Measurements from ENCODE around the gene SMARCA2.

The SMARCA2 gene

GRCh38 chr9:2019723-2020122, 4.6 kb downstream of the SMARCA2 start:
- DNase-seq (ENCODE audit: insufficient read length, low spot score) (no peak), FAIRE-seq (no peak)
- TF ChIP-seq POLR2AphosphoS5 (IDR thresholded peaks at IDR 0.05; ENCODE audit: low read depth, low read length) (no peak), POU2F2 (IDR thresholded peaks at IDR 0.05; ENCODE audit: low read depth, low read length) (no peak), POLR2A (IDR thresholded peaks at IDR 0.05; ENCODE audit: low read depth, low read length) (no peak)

- FAIRE-seq, result no peak
- peak; percentile 15; the same call in 1 of the 2 replicates for TF ChIP-seq POLR2A (IDR thresholded peaks at IDR 0.05; ENCODE audit: low read depth, low read length)
- no peak for TF ChIP-seq TAF1 (IDR thresholded peaks at IDR 0.05; ENCODE audit: low read depth, low read length)
- no peak for TF ChIP-seq SPI1 (IDR thresholded peaks at IDR 0.05; ENCODE audit: low read depth, low read length)
- no peak for DNase-seq (ENCODE audit: insufficient read length, low spot score)
Measured at GRCh38 chr9:2021731-2022130, 6.6 kb downstream of the SMARCA2 start.

- no peak; the same call in 1 of the 2 replicates for TF ChIP-seq POLR2A (IDR thresholded peaks at IDR 0.05; ENCODE audit: low read depth, low read length)
- no peak for TF ChIP-seq PAX5 (IDR thresholded peaks at IDR 0.05; ENCODE audit: insufficient read depth, low read length, severe bottlenecking)
- no peak for TF ChIP-seq TAF1 (IDR thresholded peaks at IDR 0.05; ENCODE audit: low read depth, low read length)
- TF ChIP-seq POLR2AphosphoS5 (IDR thresholded peaks at IDR 0.05; ENCODE audit: low read depth, low read length), result no peak
- no peak for TF ChIP-seq POU2F2 (IDR thresholded peaks at IDR 0.05; ENCODE audit: low read depth, low read length)
- DNase-seq (ENCODE audit: insufficient read length, low spot score) (no peak), FAIRE-seq (peak; percentile 60)
Measured at GRCh38 chr9:2022560-2022959, 7.4 kb downstream of the SMARCA2 start.

DNA sequence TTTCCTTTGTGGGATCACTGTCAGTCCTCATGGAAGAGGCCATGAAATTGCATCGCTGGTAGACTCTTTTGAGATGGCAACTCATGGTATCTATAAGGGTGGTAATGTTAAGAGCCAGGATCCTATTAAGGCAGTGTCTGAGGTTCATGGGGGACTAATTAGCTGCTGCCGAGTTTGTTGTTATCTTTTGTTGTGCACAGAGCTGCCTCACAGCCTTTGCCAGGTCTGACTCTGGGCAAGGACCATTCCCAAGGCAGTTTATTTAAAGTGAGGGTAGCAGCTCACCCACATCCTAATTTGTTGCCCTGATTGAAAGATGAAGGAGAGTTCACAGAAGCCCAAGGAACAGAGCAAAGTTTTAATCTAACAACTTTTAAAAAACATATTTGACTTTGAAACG, 7.9 kb downstream of the SMARCA2 start:
- FAIRE-seq (no peak), DNase-seq (ENCODE audit: insufficient read length, low spot score) (no peak)
- TF ChIP-seq TAF1 (IDR thresholded peaks at IDR 0.05; ENCODE audit: low read depth, low read length), result no peak

DNA sequence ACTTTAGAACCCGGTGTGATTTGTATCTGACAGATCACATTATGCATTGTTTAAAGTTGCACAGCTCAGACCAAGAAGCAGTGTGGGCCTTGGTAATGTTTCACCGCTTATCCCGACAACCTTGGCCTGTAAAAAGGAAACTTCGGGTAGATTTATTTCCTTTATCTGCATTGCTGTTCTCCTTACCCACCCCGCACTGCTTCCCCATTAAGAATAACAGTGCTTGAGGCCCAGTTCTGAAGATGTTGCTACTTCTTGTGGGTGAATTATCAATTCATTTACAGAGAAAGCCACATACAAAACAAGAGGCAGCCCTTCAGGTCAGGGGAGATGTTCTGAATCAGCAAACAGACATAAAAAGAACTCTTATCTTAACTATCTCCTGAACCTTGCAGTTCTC, 8.4 kb downstream of the SMARCA2 start:
- DNase-seq (ENCODE audit: insufficient read length, low spot score), result no peak
- TF ChIP-seq POLR2A (IDR thresholded peaks at IDR 0.05; ENCODE audit: low read depth, low read length), result no peak
- no peak for TF ChIP-seq PAX5 (IDR thresholded peaks at IDR 0.05; ENCODE audit: insufficient read depth, low read length, severe bottlenecking)
- no peak for FAIRE-seq

DNA sequence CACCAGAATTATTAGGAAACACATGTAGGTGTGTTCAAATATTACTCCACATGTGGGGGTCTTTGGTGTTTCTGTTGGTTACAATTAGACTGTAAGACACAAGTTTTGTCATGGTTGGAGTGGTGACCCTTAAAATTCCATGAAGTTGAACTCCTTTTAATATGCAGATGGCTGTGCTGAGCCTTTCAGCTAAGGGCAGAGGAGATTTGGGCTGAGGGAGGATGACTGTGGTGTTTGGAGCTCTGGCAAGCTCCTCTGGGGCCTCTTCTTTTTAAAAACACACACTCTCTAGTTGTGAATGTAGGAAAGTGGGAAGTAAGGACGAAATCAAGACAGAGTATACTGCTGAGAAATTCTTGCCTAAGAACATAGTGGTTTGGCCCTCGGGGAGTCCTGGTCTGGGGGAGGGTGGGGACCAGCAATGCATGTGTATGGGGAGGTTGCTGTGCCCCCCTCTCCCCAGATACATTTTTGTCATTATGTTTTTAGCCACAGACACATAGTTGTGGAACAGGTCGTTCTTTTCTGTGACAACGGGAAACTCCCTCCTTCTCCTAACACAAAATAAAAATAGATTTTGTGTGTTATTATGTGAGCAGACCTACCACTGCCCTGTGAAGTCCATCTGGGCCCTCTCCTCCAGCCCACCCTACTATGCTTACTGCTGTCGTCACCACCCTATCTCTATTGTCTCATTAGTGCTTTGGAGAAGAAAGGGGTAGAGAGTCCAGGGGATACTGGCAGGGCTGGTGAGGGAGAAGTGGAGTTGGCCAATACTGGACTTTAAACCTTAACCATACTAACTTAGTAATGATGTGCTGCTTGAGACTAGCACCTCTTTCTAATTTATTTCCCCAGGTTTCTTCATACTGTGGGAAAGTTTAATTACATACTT, 10.0 kb downstream of the SMARCA2 start:
- FAIRE-seq (peak; percentile 20), DNase-seq (ENCODE audit: insufficient read length, low spot score) (no peak)
- TF ChIP-seq POU2F2 (IDR thresholded peaks at IDR 0.05; ENCODE audit: low read depth, low read length), result no peak
- TF ChIP-seq SPI1 (IDR thresholded peaks at IDR 0.05; ENCODE audit: low read depth, low read length), result no peak
- TF ChIP-seq POLR2AphosphoS5 (IDR thresholded peaks at IDR 0.05; ENCODE audit: low read depth, low read length), result no peak; the same call in 1 of the 2 replicates
- no peak for TF ChIP-seq POLR2A (IDR thresholded peaks at IDR 0.05; ENCODE audit: low read depth, low read length)
- TF ChIP-seq PAX5 (IDR thresholded peaks at IDR 0.05; ENCODE audit: insufficient read depth, low read length, severe bottlenecking), result no peak
- no peak for TF ChIP-seq TAF1 (IDR thresholded peaks at IDR 0.05; ENCODE audit: low read depth, low read length)

DNA sequence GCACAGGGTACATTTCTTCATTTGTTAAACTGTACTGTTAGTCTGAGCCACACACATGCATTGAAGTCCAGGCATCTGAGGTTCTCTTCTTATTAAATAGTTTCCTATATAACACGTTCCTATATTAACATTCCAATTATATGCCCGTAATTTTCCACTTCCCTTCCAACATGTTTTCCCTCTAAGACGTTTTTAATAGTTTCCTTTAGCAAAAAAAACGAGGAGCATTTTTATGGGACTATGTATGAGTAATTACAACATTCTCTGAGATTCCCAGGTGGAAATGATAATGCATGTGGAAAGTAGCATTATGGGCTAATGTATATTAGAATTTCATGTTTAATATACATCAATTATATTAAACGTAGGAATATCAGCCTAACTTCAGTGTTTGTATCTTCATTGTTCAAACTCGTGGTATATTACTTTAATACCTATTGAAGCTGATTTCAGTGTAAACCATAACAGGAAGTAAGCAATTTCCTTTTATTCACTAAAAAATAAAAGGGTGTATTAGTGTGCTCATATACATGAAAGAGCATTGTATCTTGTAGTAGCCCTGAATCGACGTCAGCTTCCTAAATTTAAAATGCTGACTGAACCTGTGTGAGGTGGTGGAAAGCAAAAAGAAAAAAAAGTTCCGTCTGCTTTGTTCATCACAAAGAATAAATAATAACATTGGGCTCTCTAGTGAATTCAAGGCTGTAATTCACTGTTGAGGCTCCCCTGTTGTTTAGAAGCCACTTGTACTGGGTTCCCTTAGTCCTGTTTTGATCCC, 11.3 kb downstream of the SMARCA2 start:
- no peak for TF ChIP-seq PAX5 (IDR thresholded peaks at IDR 0.05; ENCODE audit: insufficient read depth, low read length, severe bottlenecking)
- no peak for TF ChIP-seq POLR2AphosphoS5 (IDR thresholded peaks at IDR 0.05; ENCODE audit: low read depth, low read length)
- no peak for TF ChIP-seq SPI1 (IDR thresholded peaks at IDR 0.05; ENCODE audit: low read depth, low read length)
- no peak for TF ChIP-seq TAF1 (IDR thresholded peaks at IDR 0.05; ENCODE audit: low read depth, low read length)
- TF ChIP-seq POU2F2 (IDR thresholded peaks at IDR 0.05; ENCODE audit: low read depth, low read length), result no peak
- no peak for TF ChIP-seq POLR2A (IDR thresholded peaks at IDR 0.05; ENCODE audit: low read depth, low read length)
- FAIRE-seq (peak; percentile 52), DNase-seq (ENCODE audit: insufficient read length, low spot score) (no peak)

DNA sequence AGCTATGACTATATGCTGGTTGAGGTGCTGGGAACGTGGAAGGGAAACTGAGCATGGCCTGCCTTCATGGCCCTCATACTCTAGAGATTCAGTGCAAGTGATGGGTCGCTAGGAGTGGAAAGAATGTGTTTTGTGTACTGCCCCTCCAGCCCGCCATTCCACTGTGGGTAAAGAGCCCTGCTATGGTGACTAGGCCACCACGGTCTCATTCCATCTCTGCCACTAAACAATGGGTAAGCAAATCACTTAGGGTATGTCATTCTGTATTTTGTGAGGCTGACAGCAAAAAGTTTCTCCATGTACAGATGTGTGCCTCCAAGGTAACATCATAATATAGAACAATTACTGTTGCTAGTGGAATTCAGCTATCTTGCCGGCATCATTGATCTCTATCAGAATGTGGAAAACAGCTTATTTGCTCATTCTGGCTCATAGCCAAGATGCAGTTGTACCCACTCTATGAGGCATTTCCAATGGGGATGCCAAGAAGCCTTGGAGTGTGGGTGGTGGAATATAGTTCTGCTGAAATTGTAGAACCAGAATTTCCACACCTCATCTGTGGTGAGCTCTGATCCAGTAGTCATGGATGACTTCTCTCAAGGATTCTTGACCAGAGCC, 12.5 kb downstream of the SMARCA2 start:
- FAIRE-seq, result peak; percentile 78
- peak; percentile 37; the same call in 1 of the 2 replicates for TF ChIP-seq POLR2A (IDR thresholded peaks at IDR 0.05; ENCODE audit: low read depth, low read length)
- TF ChIP-seq POLR2AphosphoS5 (IDR thresholded peaks at IDR 0.05; ENCODE audit: low read depth, low read length), result no peak

GRCh38 chr9:2028888-2029287, 13.7 kb downstream of the SMARCA2 start:
- no peak for DNase-seq (ENCODE audit: insufficient read length, low spot score)

More for the DNA sequence above, 12.5 kb downstream of the SMARCA2 start:
- no peak for DNase-seq (ENCODE audit: insufficient read length, low spot score)

DNA sequence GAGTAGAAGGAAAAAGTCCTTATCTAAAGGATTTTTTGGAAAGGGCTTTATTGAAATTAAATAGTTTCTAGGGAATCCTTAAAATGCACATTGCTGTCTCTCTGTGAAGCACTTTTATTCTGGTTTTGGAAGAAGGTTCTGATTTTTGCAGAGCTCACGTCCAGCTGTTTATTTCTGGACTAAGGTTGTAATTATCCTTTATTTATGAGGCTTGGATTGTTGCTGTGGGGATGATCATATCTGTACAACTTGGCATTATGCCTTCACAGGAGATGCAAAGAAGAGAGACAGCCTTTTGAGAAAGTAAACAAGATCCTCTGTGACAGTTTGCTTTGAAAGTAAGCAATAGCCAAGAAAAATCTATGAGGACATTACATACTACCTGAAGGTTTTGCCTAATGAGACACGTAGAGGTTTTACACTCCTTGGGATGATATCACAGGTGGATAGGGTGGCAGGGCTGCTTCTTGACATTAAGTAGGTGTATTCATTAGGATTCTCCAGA, 14.6 kb downstream of the SMARCA2 start:
- FAIRE-seq (no peak), DNase-seq (ENCODE audit: insufficient read length, low spot score) (no peak)
- TF ChIP-seq POLR2AphosphoS5 (IDR thresholded peaks at IDR 0.05; ENCODE audit: low read depth, low read length), result no peak
- TF ChIP-seq TAF1 (IDR thresholded peaks at IDR 0.05; ENCODE audit: low read depth, low read length), result no peak
- TF ChIP-seq SPI1 (IDR thresholded peaks at IDR 0.05; ENCODE audit: low read depth, low read length), result no peak
- no peak for TF ChIP-seq PAX5 (IDR thresholded peaks at IDR 0.05; ENCODE audit: insufficient read depth, low read length, severe bottlenecking)
- TF ChIP-seq POU2F2 (IDR thresholded peaks at IDR 0.05; ENCODE audit: low read depth, low read length), result no peak
- no peak for TF ChIP-seq POLR2A (IDR thresholded peaks at IDR 0.05; ENCODE audit: low read depth, low read length)

More at GRCh38 chr9:2028888-2029287, 13.7 kb downstream of the SMARCA2 start:
- TF ChIP-seq SPI1 (IDR thresholded peaks at IDR 0.05; ENCODE audit: low read depth, low read length), result no peak
- no peak for TF ChIP-seq TAF1 (IDR thresholded peaks at IDR 0.05; ENCODE audit: low read depth, low read length)
- no peak for TF ChIP-seq PAX5 (IDR thresholded peaks at IDR 0.05; ENCODE audit: insufficient read depth, low read length, severe bottlenecking)
- FAIRE-seq, result peak; percentile 57

All from GM12891 (cell line).